Choroid plexus epithelial cell (primary cell): ENCODE data around the gene PRAMEF13.
"Not testable (repeated sequence)": the region's sequence is repeated elsewhere in the genome, so short reads cannot be mapped to it uniquely, and the experiment has no call there.

ENCODE experiments used
- DNase-seq: peaks from one replicate; pipeline ENCODE4 v3.0.0-alpha.2; 2010; ENCODE audit warnings: low read depth
- H3K4me3 ChIP-seq: 2 replicates; pipeline ENCODE4 v1.5.1; 2011; ENCODE audit warnings: low read depth, mild to moderate bottlenecking, control low read depth, low read length, moderate library complexity
- TF ChIP-seq, protein P1 (sequence below): conservative IDR thresholded peaks from 2 replicates; pipeline ENCODE4 v1.5.1; 2011; ENCODE audit warnings: low read depth, mild to moderate bottlenecking, control low read depth, inconsistent platforms, low read length, moderate library complexity

Gene PRAMEF13, protein sequence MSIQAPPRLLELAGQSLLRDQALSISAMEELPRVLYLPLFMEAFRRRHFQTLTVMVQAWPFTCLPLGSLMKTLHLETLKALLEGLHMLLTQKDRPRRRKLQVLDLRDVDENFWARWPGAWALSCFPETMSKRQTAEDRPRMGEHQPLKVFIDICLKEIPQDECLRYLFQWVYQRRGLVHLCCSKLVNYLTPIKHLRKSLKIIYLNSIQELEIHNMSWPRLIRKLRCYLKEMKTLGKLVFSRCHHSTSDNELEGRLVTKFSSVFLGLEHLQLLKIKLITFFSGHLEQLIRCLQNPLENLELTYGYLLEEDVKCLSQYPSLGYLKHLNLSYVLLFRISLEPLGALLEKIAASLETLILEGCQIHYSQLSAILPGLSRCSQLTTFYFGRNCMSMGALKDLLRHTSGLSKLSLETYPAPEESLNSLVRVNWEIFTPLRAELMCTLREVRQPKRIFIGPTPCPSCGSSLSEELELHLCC

DNA sequence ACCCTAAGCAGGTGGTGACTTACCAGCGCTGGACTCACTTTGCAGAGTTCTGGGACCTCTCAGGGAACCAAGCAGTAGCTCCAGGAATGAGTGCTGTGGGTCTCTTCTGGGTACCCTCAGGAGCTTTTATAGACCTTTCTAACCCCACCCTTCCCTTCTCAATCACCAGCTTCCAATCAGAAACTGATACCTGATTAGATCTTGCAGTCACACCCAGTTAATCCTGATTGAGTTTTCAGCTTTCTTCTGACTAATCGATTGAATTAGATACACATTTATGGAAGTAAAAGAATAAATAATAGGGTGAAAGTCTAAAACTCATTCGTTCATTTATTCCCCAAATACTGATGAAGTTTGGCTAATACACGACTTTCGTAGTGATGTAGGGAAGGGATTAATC lies at the start of gene PRAMEF13:
PRAMEF13 (minus strand) TSS at position 101 of the 400 bp plus-strand sequence. CDS start 1,820 bp downstream, outside the sequence.
- DNase-seq, H3K4me3 ChIP-seq: not testable (repeated sequence)

DNA sequence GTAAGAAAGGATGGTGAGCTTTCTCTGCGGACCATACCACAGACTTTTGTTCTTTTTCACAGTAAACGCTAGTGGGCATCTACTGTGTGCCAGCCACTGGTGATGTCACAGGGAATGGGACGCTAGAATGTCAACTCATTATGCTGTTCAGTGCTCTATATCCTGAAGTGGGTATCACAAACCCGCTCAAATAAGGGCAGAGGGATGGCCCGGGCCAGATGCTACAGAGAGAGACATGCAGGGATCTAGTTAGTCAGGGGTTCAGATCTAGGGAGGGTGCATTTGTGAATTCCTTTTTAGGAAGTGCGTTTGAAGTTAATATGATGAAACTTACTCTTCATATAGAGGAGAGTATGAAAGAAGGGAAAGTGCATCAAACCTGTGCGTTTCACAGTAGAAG lies 45.9 kb upstream of the PRAMEF13 start:
- H3K4me3 ChIP-seq, DNase-seq: not testable (repeated sequence)

DNA sequence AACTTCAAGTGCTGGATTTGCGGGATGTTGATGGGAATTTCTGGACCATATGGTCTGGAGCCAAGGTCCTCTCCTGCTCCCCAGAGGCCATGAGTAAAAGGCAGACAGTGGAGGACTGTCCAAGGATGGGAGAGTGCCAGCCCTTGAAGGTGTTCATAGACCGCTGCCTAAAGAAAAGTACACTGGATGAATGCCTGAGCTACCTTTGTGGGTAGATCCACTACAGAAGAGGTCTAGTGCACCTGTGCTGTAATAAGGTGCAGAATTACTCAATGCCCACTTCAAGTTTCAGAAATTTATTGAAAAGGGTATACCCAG lies 45.3 kb upstream of the PRAMEF13 start:
- H3K4me3 ChIP-seq, DNase-seq: not testable (repeated sequence)

DNA sequence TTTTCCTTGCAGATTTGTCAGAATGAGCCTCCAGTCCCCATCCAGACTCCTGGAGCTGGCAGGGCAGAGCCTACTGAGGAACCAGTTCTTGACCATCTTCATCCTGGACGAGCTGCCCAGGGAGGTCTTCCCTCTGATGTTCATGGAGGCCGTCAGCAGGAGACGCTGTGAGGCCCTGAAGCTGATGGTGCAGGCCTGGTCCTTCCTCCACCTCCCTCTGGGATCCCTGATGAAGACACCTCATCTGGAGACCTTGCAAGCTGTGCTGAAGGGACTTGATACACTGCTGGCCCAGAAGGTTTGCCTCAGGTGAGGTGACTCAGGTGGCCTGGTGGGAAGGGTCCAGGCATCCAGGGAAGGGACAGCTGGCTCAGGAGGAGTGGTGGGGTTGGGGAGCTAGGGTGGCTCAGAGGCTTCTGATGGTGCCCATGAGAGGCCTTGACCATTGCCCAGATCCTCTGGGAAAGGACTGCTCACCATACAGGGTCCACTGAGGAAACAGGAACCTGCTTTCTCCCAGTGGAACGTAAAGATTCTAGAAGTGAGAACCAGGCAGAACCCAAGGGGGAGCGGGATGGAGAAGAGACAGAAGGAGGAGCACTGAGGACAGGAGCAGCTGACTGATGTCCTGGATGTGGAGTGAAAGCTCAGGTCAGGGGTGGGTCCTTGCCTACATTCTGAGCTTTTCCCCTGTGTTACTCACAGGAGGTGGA lies 44.8 kb upstream of the PRAMEF13 start:
- not testable (repeated sequence) for H3K4me3 ChIP-seq, DNase-seq

DNA sequence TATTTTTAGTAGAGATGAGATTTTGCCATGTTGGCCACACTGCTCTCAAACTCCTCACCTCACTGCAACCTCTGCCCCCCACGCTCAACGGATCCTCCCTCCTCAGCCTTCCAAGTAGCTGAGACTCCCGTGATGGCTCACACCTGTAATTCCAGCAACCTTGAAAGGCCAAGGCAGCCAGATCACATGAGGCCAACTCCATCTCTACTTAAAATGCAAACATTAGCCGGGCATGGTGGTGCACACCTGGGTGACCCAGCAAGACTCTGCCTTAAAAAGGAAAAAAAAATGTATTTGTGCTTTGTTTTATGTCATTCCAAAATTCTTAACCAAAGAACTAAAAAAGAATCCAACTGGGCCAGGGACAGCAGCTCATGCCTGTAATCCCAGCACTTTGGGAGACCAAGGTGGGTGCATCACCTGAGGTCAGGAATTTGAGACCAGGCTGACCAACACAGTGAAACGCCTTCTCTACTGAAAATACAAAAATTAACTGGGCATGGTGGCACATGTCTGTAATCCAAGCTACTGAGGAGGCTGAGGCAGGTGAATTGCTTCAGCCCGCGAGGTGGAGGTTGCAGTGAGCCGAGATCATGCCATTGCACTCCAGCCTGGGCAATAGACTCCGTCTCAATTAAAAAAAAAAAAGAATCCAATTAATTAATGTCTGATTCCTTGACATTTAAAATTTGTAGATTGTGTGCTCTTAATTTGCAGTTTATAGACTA lies 42.5 kb upstream of the PRAMEF13 start:
- not testable (repeated sequence) for DNase-seq, H3K4me3 ChIP-seq

DNA sequence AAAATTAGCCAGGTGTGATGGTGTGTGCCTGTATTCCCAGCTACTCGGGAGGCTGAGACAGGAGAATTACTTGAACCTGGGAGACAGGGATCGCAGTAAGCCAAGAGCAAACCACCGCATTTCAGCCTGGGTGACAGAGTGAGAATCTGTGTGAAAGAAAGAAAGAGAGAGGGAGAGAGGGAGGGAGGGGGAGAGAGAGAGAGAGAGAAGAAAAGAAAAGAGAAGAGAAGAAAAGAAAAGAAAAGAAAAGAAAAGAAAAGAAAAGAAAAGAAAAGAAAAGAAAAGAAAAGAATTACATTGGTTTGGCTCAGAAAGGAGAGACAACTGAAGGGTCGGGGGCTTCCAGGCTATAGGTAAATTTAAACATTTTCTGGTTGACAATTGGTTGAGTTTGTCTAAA lies 38.4 kb upstream of the PRAMEF13 start:
- DNase-seq, H3K4me3 ChIP-seq: not testable (repeated sequence)

DNA sequence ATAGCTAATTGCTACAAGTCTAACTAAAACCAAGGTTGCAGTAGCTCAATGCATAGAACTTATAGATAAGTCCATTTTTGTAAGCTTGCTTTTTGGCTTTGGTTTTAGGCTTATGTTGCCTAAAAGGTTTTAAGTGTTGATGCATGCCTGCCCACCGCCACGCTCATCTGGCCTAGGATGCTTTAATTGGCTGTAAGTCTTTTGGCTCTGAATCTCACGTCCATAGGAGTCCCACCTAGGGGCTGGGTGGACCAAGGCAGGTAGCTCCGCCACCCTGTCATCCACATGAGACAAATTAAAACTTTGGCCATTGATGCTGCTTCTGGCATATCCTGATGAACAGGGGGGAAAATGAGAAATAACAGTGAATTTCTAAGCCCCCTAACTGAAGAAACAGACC lies 36.4 kb upstream of the PRAMEF13 start:
- H3K4me3 ChIP-seq, DNase-seq: not testable (repeated sequence)

DNA sequence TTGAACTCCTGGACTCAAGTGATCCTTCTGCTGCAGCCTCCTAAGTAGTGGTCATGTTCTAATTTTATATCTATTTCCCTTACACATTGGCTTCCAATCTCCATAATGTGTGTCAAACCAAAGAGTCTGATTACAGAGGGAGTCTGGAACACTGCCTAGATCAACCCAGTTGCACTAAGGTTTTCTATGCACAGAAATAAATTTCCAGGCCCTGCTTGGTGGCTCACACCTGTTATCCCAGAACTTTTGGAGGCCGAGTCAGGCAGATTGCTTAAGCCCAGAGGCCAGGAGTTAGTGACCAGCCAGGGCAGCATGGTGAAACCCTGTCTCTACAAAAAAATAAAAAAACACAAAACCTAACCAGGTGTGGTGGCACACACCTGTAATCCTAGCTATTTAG lies 32.8 kb upstream of the PRAMEF13 start:
- not testable (repeated sequence) for H3K4me3 ChIP-seq, DNase-seq

DNA sequence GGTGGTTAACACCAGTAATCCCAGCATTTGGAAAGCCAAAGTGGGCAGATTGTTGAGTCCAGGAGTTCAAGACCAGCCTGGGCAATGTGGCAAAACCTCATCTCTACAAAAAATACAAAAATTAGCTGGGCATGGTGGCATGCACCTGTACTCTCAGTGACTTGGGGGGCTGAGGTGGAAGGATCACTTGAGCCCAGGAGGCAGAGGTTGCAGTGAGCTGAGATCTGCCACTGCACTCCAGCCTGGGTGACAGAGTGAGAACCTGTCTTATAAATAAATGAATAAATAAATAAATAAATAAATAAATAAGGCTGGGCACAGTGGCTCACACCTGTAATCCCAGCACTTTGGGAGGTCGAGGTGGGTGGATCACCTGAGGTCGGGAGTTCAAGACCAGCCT lies 30.8 kb upstream of the PRAMEF13 start:
- not testable (repeated sequence) for H3K4me3 ChIP-seq, DNase-seq

DNA sequence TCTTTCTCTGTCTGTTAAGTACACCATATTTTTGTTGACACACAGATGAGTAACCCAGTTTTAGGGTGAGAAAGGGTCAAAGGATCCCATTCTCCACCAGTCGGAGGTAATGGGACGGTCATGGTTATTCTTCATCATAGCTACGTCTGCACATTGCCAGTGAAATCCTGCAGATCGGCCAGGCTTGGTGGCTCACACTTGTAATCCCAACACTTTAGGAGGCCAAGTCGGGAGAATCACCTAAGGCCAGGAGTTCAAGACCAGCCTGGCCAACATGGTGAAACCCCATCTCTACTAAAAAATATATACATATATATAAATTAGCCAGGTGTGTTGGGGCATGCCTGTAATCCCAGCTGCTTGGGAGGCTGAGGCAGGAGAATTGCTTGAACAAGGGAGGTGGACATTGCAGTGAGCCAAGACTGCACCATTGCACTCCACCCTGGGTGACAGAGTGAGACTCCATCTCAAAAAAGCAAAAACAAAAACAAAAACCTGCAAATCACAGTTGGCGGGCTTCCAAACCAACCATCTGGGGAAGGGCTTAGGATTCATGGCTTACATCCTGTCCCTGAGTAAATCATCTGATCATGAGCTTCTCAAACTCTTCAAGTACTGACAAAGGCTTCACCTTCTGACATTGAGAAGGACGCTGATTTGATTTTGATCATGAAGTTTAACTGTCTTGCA lies 30.0 kb upstream of the PRAMEF13 start:
- H3K4me3 ChIP-seq, DNase-seq: not testable (repeated sequence)

DNA sequence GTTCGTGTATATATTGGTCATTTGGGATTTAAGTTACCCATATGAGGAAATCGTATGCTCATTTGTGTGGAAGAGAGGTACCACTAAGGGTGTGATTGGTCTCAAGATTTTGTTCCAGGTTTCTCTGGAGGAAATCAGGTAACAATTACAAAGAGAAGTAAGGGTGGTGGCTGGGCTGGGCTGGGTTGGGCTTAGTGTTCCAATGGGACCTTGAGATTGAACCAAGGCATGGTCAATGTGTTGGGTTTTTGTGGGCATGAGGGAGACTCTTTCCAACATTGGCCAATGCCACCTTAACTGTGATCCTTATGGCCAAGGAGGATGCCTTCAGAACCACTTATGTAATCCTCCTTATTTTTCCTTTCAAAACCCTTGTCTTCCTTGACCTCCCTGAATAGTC lies 29.4 kb upstream of the PRAMEF13 start:
- H3K4me3 ChIP-seq, DNase-seq: not testable (repeated sequence)

DNA sequence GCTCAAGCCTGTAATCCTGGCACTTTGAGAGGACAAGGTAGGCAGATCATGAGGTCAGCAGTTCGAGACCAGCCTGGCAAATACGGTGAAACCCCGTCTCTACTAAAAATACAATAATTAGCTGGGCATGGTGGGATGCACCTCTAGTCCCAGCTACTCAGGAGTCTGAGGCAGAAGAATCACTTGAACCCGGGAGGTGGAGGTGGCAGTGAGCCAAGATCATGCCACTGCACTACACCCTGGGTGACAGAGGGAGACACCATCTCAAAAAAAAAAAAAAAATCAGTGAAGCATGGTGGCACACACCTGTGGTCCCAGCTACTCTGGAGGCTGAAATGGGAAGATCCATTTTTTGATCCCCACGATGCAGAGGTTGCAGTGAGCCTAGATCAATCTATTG lies 28.9 kb upstream of the PRAMEF13 start:
- DNase-seq, H3K4me3 ChIP-seq: not testable (repeated sequence)

DNA sequence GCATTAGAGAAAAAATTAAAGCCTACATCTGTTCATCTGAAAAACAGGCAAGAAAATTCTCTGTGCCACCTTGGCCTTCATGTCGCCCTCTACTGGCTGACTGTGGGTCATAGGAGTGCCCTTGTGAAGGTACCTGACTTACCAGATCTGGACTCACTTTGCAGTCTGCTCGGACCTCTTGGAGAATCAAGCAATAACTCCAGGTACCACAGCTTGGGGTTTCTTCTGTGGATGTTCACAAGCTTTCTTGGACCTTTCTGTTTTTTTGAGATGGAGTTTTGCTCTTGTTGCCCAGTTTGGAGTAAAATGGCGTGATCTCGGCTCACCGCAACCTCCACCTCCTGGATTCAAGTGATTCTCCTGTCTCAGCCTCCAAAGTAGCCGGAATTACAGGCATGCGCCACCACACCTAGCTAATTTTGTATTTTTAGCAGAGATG lies 27.2 kb upstream of the PRAMEF13 start:
- DNase-seq: no peak
- H3K4me3 ChIP-seq: no peak overlapping the region
- TF ChIP-seq, protein P1, sequence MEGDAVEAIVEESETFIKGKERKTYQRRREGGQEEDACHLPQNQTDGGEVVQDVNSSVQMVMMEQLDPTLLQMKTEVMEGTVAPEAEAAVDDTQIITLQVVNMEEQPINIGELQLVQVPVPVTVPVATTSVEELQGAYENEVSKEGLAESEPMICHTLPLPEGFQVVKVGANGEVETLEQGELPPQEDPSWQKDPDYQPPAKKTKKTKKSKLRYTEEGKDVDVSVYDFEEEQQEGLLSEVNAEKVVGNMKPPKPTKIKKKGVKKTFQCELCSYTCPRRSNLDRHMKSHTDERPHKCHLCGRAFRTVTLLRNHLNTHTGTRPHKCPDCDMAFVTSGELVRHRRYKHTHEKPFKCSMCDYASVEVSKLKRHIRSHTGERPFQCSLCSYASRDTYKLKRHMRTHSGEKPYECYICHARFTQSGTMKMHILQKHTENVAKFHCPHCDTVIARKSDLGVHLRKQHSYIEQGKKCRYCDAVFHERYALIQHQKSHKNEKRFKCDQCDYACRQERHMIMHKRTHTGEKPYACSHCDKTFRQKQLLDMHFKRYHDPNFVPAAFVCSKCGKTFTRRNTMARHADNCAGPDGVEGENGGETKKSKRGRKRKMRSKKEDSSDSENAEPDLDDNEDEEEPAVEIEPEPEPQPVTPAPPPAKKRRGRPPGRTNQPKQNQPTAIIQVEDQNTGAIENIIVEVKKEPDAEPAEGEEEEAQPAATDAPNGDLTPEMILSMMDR: no peak

DNA sequence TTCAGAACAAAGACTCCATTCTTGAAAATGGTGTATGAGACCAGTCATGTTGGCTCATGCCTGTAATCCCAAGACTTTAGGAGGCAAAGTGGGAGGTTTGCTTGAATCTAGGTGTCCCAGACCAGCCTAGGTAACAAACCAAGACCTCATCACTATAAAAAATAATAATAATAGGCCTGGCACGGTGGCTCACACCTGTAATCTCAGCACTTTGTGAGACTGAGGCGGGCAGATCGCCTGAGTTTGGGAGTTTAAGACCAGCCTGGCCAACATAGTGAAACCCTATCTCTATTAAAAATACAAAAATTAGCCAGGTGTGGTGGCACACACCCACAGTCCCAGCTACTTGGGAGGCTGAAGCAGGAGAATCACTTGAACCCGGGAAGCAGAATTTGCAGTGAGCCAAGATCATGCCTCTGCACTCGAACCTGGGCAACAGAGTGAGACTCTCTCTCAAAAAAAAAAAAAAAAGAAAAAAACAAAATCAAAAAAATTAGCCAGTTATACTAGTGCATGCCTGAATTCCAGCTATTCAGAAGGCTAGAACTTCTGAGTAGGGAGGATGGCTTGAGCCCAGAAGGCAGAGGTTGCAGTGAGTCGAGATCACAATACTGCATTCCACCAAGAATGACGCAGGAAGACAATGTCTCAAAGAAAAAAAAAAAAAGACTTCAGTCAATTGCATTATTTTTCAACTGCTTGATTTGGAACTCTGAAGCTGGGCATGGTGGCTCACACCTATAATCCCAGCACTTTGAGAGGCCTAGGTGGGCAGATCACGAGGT lies 26.3 kb upstream of the PRAMEF13 start:
- H3K4me3 ChIP-seq, DNase-seq: not testable (repeated sequence)

DNA sequence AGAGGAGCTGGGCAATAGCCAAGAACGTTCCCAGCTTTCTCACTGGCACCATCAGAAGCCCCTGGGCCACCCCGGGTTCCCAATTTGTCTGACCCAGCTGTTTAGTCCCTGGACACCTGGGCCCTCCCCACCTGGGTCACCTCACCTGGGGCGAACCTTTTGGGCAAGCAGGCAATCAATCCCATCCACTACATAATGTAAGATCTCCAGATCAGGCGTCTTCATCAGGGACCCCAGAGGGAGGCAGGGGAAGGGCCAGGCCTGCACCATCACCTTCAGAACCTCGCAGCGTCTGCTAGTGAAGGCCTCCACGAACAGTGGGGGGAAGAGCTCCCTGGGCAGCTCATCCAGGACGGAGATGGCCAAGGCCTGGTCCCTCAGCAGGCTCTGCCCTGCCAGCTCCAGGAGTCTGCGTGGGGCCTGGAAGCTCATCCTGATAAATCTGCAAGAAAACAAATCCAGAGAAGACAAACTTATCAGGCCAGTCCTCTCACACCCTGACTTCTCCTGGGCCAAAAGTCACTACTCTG lies 24.5 kb upstream of the PRAMEF13 start, which contains the start of gene PRAMEF18:
PRAMEF18 (minus strand) TSS at position 480 of the 530 bp plus-strand sequence; CDS start at position 432, 48 bp downstream.
- not testable (repeated sequence) for H3K4me3 ChIP-seq, DNase-seq
